Measurements from ENCODE around the gene SHLD1.

The SHLD1 gene

DNA sequence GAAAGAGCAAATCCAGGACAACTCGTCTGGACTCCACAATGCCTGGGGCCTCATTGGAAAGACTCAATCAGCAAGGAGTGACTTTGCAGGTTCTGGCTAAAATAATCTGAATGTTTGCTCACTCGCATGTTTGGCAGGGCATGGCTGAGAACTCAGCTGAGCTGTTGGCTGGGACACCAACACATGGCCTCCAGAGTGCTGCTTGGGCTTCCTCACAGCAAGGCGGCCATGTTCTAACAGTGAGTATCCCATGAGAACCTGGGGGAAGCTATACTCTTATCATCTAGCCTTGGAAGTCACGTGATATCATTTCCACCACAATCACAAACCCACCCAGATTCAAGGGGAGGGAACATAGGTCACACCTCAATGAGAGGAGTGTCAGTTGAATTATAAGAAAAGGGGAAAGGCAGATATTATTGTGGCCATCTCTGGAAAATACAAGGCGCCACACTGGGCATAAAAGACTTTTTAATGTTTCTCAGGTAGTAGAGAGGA, 23.1 kb upstream of the SHLD1 start:
- H3K4me3 ChIP-seq (ENCODE audit: low read depth, low read length): no peak overlapping the region
- TF ChIP-seq, protein P1, sequence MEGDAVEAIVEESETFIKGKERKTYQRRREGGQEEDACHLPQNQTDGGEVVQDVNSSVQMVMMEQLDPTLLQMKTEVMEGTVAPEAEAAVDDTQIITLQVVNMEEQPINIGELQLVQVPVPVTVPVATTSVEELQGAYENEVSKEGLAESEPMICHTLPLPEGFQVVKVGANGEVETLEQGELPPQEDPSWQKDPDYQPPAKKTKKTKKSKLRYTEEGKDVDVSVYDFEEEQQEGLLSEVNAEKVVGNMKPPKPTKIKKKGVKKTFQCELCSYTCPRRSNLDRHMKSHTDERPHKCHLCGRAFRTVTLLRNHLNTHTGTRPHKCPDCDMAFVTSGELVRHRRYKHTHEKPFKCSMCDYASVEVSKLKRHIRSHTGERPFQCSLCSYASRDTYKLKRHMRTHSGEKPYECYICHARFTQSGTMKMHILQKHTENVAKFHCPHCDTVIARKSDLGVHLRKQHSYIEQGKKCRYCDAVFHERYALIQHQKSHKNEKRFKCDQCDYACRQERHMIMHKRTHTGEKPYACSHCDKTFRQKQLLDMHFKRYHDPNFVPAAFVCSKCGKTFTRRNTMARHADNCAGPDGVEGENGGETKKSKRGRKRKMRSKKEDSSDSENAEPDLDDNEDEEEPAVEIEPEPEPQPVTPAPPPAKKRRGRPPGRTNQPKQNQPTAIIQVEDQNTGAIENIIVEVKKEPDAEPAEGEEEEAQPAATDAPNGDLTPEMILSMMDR (IDR thresholded peaks at IDR 0.05; ENCODE audit: low read depth, low read length): no peak

DNA sequence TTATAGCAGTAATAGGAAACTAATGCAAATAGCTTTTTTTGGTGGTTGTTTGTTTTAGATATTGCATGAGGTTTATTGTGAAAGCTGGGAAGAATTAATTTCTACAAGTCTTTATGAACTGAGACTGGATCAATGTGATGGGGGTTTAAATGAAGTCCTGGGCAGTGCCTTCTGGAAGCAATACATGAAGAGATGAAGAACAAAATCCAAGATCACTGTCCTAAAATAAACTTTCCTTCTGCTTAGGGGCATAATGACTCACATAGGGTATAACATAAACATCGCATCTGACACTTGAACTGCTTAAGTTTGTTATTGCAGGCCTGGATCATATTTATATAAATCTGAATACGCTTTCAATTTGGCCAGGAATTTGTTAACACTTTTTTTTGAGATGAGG, 20.9 kb upstream of the SHLD1 start:
- no peak overlapping the region for H3K4me3 ChIP-seq (ENCODE audit: low read depth, low read length)
- TF ChIP-seq, protein P1 (IDR thresholded peaks at IDR 0.05; ENCODE audit: low read depth, low read length): no peak

DNA sequence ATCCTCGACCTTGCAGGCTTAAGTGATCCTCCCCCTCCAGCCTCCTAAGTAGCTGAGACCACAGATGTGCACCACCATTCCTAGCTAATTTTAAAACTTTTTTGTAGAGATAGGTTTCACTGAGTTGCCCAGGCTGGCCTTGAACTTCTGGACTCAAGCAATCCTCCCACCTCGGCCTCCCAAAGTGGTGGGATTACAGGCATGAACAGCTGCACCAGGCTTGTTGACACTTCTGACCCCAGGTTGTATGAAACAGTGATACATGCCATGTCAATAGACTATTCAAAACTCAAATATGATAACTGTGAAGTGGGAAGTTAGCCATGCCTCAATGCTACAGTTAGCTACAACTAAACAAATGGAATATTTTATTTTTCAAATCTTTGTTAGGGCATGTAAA, 20.1 kb upstream of the SHLD1 start:
- TF ChIP-seq, protein P1 (IDR thresholded peaks at IDR 0.05; ENCODE audit: low read depth, low read length): no peak
- no peak overlapping the region for H3K4me3 ChIP-seq (ENCODE audit: low read depth, low read length)

DNA sequence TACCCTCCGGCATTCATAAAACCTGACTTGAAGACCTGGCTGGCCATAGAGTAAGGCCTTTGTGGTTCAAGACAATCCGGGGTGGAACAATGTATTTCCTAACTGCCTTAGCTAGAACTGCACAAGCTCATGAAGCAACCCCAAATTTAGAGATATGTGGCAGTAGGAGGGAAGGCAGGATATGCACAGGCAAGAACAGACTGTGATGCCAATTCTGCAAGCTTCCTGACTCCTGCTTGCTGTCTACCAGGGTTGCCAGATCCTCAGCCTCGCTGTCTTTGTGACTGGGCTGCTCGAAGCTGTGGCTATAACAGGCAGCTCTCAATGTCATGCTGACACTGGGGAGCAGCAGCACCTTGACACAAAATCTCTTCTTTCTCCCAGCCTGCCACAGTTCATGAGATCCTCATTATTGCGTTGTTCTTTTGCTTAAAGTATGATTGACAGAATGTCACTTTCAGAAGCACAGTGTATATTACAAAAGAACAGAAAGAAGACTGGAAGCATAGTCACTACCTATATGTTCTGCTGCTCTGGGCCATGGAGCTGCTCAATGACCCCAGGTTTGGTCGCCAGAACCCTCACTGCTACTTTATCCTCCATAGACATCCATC, 18.3 kb upstream of the SHLD1 start:
- no peak overlapping the region for H3K4me3 ChIP-seq (ENCODE audit: low read depth, low read length)
- TF ChIP-seq, protein P1 (IDR thresholded peaks at IDR 0.05; ENCODE audit: low read depth, low read length): no peak

DNA sequence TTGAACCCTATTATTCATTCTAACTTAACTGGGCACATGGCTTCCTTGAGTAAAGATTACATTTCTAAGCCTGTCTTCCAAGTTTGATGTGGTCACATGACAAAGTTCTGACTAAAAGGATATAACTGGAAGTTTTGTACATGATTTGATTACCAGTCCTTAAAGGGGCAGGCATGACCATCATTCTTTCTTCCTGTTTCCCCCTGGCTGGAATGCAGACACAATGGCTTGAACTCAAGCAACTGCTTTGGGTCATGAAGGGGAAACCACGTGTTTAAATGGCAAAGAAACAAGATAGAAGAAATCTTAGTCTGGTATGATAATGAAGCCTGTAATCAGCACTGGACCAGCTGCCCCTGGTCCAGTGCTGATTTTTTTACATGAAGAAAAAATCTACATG, 15.6 kb upstream of the SHLD1 start:
- no peak overlapping the region for H3K4me3 ChIP-seq (ENCODE audit: low read depth, low read length)
- TF ChIP-seq, protein P1 (IDR thresholded peaks at IDR 0.05; ENCODE audit: low read depth, low read length): no peak

DNA sequence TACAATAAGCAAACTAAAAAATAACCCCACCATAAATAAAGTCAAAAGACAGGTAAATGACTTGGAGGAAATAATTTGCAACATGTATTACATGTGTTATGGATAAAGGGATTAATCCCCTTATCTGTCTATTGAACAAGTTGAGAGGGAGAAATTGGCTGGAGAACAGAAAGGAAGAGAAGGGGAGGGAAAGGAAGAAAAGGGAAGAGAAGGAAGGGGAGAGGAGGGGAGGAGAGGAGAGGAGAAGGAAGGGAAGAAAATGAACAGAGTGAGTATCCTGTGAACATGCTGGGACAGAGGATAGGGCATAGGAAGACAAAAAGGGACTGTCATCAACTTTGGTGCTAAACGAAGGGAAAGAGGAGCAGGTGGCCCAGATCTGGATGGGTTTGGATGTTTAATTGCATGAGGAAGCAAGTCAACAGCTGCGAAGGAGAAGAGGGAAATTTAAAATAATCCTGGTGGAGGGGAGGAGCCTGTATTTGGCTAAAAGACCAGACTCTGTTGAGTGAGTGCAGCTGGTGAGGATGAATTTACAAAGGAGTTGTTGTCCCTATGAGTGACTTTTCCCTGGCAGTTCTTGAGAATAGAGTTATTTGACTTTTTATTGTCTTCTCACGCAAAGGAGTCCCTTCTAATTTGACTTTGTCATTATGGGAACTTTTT, 14.2 kb upstream of the SHLD1 start:
- H3K4me3 ChIP-seq (ENCODE audit: low read depth, low read length): no peak overlapping the region
- TF ChIP-seq, protein P1 (IDR thresholded peaks at IDR 0.05; ENCODE audit: low read depth, low read length): no peak

DNA sequence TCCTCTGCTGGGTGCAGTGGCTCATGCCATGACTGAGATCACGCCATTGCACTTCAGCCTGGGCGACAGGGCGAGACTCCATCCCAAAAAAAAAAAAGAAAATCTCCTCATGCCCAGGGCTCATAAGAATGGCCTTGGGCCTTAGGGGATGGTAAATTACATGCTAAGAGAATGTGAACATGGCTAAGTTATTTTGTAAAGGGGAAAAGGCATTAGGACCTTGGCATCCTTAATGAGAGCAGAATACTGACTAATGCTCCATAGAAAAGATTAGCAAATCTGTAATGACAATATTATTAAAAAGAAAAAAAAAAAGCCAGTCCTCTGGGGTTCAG, 12.6 kb upstream of the SHLD1 start:
- TF ChIP-seq, protein P1 (IDR thresholded peaks at IDR 0.05; ENCODE audit: low read depth, low read length): no peak
- H3K4me3 ChIP-seq (ENCODE audit: low read depth, low read length): no peak overlapping the region
